Activated T-helper 1 cell treated with anti-CD3 and anti-CD28 coated beads, Interleukin-12 subunit alpha, Interleukin-12 subunit beta, Interleukin-2, Interleukin-4 antibody, amounts not matched to agents 30 ng/mL and 10 ng/mL and 1 ng/mL, durations not matched to agents 14 hours and 24 hours and 36 hours (primary cell): ENCODE data around the gene CD55. TPM values are rescaled to one million over a fixed set of nuclear protein-coding genes. Genes with fewer than 3 reads are reported as not detected.
A peak's percentile ranks its signal among the peaks of the same experiment; 100 is the strongest.

ENCODE experiments used
- DNase-seq: peaks from one replicate; pipeline ENCODE4 v3.0.0; 2021; ENCODE audit warnings: low spot score
- H3K27ac Mint-ChIP-seq: one replicate; pipeline ENCODE4 v1.8.0; 2021; ENCODE audit warnings: mild to moderate bottlenecking, mixed read lengths
- H3K27me3 Mint-ChIP-seq: one replicate; pipeline ENCODE4 v1.8.0; 2022; ENCODE audit warnings: mild to moderate bottlenecking, moderate library complexity, mixed read lengths; ENCODE audit not compliant: insufficient read depth
- H3K36me3 Mint-ChIP-seq: one replicate; pipeline ENCODE4 v1.8.0; 2021; ENCODE audit warnings: low read depth, mixed read lengths
- H3K4me1 Mint-ChIP-seq: one replicate; pipeline ENCODE4 v1.8.0; 2021; ENCODE audit warnings: low read depth, mixed read lengths
- H3K4me3 Mint-ChIP-seq: one replicate; pipeline ENCODE4 v1.8.0; 2021; ENCODE audit warnings: mild to moderate bottlenecking, moderate library complexity, mixed read lengths
- H3K9me3 Mint-ChIP-seq: one replicate; pipeline ENCODE4 v1.8.0; 2021; ENCODE audit warnings: mixed read lengths
- intact Hi-C: fragments of 100-400 bp; cut with micrococcal nuclease; formaldehyde crosslinking; loops from one replicate; pipeline ENCODE4 v1.15.1; 2024
- total RNA-seq: library from RNA; stranded (reverse); gene quantifications from 2 replicates; pipeline ENCODE4 v1.2.3, GENCODE V29; 2022

The CD55 gene
- total RNA-seq, 1 donor from 2014 or later, result 178 TPM

DNA sequence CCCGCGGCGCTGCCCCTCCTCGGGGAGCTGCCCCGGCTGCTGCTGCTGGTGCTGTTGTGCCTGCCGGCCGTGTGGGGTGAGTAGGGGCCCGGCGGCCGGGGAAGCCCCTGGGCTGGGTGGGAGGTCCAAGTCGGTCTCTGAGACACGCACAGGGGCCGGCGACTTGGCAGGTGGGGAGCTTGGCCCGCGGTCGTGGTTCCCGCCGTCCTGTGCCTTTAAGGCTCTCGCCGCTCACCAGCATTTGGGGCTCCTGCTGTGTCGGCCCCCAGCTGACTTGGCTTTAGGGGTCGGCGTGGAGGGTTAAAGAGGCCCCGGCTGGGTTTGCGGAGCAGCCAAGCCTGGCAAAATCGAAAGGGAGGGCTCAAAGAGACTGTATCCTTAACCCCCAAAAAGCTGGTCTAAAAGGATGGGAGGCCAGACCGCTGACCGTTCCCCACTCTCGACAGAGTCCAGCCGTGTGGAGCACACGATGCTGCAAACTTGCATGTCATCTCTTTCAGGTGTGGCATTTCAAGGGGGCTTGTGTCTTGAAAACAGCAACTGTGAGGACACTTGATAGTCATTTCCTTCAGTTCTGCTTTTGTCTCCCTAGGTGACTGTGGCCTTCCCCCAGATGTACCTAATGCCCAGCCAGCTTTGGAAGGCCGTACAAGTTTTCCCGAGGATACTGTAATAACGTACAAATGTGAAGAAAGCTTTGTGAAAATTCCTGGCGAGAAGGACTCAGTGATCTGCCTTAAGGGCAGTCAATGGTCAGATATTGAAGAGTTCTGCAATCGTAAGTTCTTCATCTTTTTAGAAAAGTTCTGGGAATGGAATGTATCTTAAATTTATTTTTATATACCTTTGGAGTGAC lies 540 bp downstream of the CD55 start:
- H3K27me3 Mint-ChIP-seq, result peaks cover 2% of the 10 kb centered on the region

DNA sequence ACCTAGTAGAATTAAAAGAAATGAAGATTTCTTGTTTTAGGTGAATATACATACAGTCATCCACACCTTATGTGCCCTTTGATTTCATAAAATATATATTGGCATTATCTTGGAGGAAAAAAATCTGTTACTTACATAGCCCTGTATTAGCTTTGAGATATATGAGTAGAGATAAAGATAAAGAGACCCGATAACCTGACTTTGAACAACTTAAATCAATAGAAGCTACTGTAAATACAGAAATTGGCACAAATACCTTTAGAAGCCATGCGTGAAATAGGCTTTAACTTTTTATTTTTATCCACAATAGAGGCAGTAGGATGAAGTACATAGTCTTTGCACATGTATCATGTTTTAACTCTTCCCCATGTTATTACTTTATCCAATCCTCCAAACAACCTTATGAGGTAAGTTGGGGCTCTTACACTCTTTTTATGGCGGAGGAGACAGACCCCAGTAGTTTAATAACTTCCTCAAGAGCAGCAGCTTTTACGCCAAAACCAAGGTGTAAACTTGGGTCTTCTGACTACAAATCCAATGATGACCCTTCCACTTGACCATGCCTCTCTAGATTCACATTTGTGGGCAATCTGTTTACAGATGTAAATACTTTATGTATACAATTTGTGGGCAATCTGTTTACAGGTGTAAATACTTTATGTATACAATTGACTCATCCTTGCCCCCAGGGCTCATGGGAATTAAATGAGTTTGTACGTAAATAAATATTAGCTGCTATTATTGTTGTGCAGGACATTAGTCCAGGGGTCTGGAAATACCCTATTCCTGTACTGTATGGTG lies 2.1 kb downstream of the CD55 start:
- Mint-ChIP-seq H3K4me1 (peaks cover 50% of the 10 kb centered on the region), H3K27me3 (peaks cover 2% of the 10 kb centered on the region), H3K27ac (peak overlapping the region; percentile 65), H3K9me3 (peaks cover 4% of the 10 kb centered on the region), H3K4me3 (peak overlapping the region; percentile 86), H3K36me3 (peaks cover 45% of the 10 kb centered on the region)
- DNase-seq, result no peak
- intact Hi-C loops, result loop anchor here (5.0 to 10.0 kb wide), 4 partner anchors 401 to 636 kb away; partner anchors contain the start of genes CD46 and FCMR

More for the DNA sequence above, 540 bp downstream of the CD55 start:
- peak overlapping the region; percentile 88 for H3K4me3 Mint-ChIP-seq
- intact Hi-C loops, result loop anchor here (1.0 to 10.0 kb wide), 14 partner anchors 14 to 635 kb away; partner anchors contain the start of genes CD46 and FCMR
- H3K9me3 Mint-ChIP-seq, result peaks cover 4% of the 10 kb centered on the region
- H3K36me3 Mint-ChIP-seq, result peaks cover 30% of the 10 kb centered on the region
- peaks cover 35% of the 10 kb centered on the region for H3K4me1 Mint-ChIP-seq
- no peak for DNase-seq
- peak overlapping the region; percentile 99 for H3K27ac Mint-ChIP-seq

DNA sequence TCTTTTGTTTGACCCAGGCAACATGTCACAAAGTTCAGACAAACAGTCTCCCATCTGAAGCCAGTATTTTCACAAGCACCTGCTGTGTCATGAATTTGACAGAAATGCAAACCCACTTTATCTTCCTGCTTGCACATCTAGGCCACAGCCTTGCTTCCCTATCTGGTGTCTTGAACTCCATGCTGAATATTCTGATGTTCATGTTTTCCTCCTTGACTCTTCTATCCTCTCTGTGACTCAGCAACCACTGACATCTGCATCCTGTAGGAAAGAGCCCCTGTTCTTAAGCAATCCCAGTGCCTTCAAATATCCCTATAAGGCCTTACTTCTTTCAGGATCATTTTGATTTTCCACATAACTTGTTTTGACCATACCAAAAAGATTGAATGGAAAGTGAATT lies 6.5 kb downstream of the CD55 start:
- H3K27ac Mint-ChIP-seq, result peak overlapping the region; percentile 6
- DNase-seq, result no peak
- H3K36me3 Mint-ChIP-seq, result peaks cover 68% of the 10 kb centered on the region
- peak overlapping the region; percentile 15 for H3K4me3 Mint-ChIP-seq
- intact Hi-C loops, result loop anchor here (10.0 kb wide), 1 partner anchor 427 kb away; the partner anchor contains the start of gene CD46
- H3K4me1 Mint-ChIP-seq, result peaks cover 63% of the 10 kb centered on the region
- H3K9me3 Mint-ChIP-seq, result peaks cover 1% of the 10 kb centered on the region
- no peaks in the 10 kb centered on the region for H3K27me3 Mint-ChIP-seq

DNA sequence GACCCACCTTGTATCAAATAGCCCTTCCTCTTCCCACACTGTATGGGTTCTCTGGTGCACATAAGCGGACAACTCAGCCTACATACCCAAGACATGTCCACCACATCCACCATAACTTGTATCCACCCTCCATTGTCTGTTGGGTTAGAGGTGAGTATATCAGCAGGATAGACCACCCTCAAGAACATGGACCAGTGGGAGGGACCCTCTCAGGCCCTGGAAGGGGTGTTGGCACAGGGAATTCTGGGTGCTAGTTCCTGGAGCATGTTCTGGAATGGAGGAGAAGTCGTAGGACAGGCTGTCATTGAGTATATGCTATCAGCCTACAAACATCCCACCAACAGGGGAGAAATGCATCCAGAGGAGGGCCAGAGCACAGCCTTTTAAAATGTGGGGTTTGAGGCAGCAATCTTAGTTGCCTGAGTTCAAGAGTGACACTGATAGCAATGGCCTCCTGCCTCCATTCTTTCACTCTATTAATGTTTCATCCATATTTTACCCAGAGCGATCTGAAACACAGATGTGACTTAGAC lies 7.5 kb downstream of the CD55 start:
- intact Hi-C loops, result loop anchor here (10.0 kb wide), 1 partner anchor 426 kb away; the partner anchor contains the start of gene CD46
- H3K4me1 Mint-ChIP-seq, result peaks cover 64% of the 10 kb centered on the region
- H3K4me3 Mint-ChIP-seq, result no peak overlapping the region
- no peaks in the 10 kb centered on the region for H3K27me3 Mint-ChIP-seq
- H3K27ac Mint-ChIP-seq, result no peak overlapping the region
- H3K9me3 Mint-ChIP-seq, result peaks cover 11% of the 10 kb centered on the region
- peaks cover 69% of the 10 kb centered on the region for H3K36me3 Mint-ChIP-seq
- no peak for DNase-seq

DNA sequence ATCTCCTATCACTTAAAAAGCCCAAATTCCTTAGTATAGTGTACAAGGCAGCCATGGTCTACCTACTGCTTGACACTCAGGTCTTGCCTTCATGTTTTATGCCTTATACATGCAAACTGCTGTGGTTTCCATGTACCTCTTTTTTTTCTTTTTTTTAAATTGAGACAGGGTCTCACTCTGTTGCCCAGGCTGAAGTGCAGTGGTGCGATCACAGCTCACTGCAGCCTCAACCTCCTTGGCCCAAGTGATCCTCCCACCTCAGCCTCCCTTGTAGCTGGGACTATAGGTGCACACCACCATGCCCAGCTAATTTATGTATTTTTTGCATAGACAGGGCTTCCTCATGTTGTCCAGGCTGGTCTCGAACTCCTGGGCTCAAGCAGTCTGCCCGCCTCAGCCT lies 8.0 kb downstream of the CD55 start:
- Mint-ChIP-seq H3K27ac (peak overlapping the region; percentile 9), H3K9me3 (peaks cover 16% of the 10 kb centered on the region), H3K27me3 (no peaks in the 10 kb centered on the region), H3K4me3 (no peak overlapping the region), H3K4me1 (peaks cover 65% of the 10 kb centered on the region), H3K36me3 (peaks cover 71% of the 10 kb centered on the region)
- intact Hi-C loops, result loop anchor here (10.0 kb wide), 1 partner anchor 425 kb away; the partner anchor contains the start of gene CD46
- no peak for DNase-seq

DNA sequence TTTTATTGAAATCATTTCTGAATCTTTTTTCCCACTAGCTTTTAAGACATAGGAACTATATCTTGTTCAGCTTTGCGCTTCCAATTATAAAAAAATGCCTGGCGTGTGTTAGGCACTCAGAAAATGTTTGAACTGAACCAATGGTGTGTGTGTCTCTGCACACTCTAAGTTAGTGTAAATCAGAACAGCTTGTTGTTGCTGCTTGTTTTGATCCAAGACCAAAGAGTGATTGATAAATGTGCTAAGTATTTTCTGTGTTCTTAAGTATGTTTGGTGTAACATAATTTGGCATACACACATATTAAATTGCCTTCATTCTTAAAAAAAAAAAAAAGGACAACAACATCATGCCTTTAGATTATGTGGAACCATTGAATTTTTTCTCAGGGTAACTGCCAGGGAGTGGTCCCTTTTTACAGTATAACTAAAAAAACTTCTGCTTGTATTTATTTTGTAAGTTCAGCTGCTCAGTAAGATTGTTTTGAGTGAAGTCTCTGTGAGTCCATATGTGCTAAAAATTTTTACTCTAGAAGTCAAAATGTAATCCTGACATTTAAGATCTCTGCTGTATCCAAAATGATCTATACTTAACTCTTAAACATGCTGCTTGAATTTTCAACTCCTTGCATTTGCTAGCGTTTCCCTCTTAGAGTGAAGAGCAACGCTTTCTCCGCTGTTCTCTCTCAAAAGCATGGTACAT lies 8.7 kb downstream of the CD55 start:
- Mint-ChIP-seq H3K36me3 (peaks cover 74% of the 10 kb centered on the region), H3K9me3 (peaks cover 18% of the 10 kb centered on the region), H3K27ac (no peak overlapping the region), H3K4me1 (peaks cover 72% of the 10 kb centered on the region), H3K27me3 (no peaks in the 10 kb centered on the region), H3K4me3 (no peak overlapping the region)
- intact Hi-C loops, result no loop called here
- no peak for DNase-seq

DNA sequence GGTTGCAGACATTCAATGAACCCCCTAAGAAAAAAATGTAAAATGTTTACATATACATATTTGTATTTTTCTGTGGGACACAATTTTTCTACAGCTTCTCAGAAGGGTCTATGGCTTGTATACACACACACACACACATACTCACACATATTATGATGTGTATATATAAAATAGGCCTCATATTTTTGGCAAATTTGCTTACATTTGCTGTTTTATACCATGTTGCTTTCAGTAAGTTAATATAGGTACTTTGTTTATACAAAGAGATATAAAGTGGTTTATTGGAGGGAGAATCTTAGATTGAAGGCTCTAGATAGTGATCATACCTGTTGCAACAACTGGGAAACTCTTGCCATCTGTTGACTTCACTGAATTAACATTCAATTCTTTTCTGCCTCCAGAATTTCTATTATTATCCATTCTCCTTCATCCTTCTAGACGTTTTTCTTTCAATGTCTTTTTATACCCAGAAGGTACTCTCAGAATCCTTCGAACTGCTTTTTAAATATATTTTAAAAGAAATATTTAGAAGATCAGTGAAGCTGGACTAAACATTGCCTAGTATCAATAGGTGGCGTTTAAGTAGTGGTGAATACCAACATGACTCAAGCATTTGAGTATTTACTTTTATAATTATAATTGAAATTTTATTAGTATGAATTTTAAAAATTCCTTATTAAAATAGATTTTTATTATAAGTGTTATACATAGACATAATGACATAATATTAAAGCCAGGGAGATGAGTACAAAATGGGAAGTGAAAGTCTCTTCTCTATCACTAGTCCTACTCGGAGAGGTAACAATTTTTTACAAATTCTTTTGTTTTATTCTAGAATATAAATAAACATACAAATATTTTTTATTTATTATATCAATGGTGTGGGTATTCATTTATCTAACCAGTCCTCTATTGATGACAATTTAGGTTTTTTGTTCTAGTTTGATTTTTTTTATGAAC lies 10.2 kb downstream of the CD55 start:
- Mint-ChIP-seq H3K36me3 (peaks cover 71% of the 10 kb centered on the region), H3K9me3 (peaks cover 18% of the 10 kb centered on the region), H3K4me3 (no peak overlapping the region), H3K27me3 (peaks cover 1% of the 10 kb centered on the region), H3K27ac (no peak overlapping the region), H3K4me1 (peaks cover 82% of the 10 kb centered on the region)
- no peak for DNase-seq
- intact Hi-C loops, result no loop called here

DNA sequence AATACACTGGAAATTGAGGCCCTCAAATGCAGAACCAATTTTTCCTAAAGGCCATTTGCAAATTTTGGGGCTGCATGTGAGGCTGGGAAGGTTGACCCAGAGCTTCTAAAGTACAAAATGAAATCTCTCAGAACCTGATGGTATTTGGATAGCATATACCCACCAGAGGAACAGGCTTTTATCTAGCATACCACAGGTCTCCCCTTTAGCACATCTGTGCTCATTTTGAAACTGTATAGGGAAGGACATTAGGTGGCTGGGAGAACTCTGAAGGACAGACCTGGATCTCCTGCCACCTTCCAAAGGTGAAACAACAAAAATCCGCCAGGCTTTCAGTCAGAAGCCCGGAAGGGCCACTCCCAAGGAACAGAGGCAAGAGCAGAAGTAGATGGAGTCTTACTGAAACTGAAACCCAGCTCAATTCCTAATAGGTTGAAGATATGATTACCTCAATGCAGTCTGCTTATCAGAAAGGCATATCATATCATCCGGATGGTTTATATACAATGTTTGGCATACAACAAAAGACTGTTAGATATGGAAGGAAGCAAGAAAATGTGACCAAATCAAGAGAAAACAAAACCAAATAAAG lies 11.6 kb downstream of the CD55 start:
- peaks cover 68% of the 10 kb centered on the region for H3K36me3 Mint-ChIP-seq
- DNase-seq, result no peak
- H3K4me3 Mint-ChIP-seq, result peak overlapping the region; percentile 51
- intact Hi-C loops, result no loop called here
- H3K4me1 Mint-ChIP-seq, result peaks cover 82% of the 10 kb centered on the region
- H3K27ac Mint-ChIP-seq, result peak overlapping the region; percentile 64
- H3K27me3 Mint-ChIP-seq, result peaks cover 2% of the 10 kb centered on the region
- peaks cover 18% of the 10 kb centered on the region for H3K9me3 Mint-ChIP-seq

DNA sequence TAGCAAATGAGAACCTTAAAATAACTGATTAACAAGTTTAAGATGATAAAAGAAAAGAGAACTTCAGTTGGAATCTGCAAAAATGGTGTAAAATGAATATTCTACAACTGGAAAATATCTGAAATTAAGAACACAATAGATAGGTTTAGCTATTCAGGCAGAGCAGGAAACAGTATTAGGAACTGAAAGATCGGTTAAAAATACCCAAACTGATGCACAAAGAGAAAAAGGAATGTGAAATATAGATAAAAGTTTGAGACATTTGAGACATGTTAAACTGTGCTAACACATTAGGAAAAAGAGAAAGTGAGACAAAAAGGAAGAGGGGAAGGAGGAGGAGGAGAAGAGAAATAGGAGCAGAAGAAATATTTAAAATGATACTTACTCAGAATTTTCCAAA lies 12.1 kb downstream of the CD55 start:
- Mint-ChIP-seq H3K9me3 (peaks cover 18% of the 10 kb centered on the region), H3K4me3 (peak overlapping the region; percentile 51), H3K36me3 (peaks cover 65% of the 10 kb centered on the region), H3K4me1 (peaks cover 82% of the 10 kb centered on the region), H3K27ac (peak overlapping the region; percentile 64), H3K27me3 (peaks cover 2% of the 10 kb centered on the region)
- no peak for DNase-seq
- intact Hi-C loops, result no loop called here

DNA sequence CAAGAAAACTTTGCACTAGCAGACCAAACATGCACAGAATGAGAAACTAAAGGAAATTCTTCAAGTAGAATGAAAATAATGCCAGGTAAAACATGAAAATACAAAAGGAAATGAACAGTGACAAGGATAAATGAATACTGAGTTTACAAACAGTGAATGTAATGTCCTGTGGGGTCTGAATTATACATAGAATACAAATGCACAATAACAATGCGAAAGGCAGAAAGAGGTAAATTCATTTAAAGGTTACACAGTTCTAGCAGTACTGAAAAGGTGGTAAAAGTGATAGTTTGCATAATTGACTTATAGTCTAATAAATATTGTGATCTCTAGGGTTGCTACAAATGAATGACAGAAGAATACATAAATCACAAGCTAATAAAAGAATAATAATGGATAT lies 12.9 kb downstream of the CD55 start:
- no peak for DNase-seq
- H3K27ac Mint-ChIP-seq, result peak overlapping the region; percentile 64
- H3K27me3 Mint-ChIP-seq, result peaks cover 2% of the 10 kb centered on the region
- H3K36me3 Mint-ChIP-seq, result peaks cover 61% of the 10 kb centered on the region
- intact Hi-C loops, result no loop called here
- peaks cover 77% of the 10 kb centered on the region for H3K4me1 Mint-ChIP-seq
- peak overlapping the region; percentile 62 for H3K4me3 Mint-ChIP-seq
- peaks cover 18% of the 10 kb centered on the region for H3K9me3 Mint-ChIP-seq

DNA sequence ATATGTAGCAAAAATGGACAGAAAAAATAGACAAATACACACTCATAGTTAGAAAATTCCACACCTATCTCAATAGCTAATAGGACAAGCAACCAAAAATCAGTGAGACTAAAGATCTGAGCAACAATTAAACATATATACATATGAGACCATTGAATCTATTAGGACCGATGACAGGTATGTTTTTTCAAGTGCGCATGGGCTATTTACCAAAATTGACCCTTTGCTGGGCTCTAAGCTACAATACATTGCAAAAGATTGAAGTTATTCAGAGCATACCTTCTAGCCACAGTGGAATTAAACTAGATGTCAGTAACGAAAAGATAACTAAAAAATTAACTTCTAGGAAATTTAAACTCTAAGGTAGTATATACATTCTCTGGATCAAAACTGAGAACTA lies 13.7 kb downstream of the CD55 start:
- Mint-ChIP-seq H3K27ac (peak overlapping the region; percentile 64), H3K9me3 (peaks cover 18% of the 10 kb centered on the region), H3K27me3 (peaks cover 2% of the 10 kb centered on the region), H3K36me3 (peaks cover 60% of the 10 kb centered on the region), H3K4me1 (peaks cover 69% of the 10 kb centered on the region), H3K4me3 (peak overlapping the region; percentile 62)
- DNase-seq, result no peak
- intact Hi-C loops, result loop anchor here (5.0 kb wide), 3 partner anchors 283 to 492 kb away; partner anchors contain the start of genes FCMR, PFKFB2 and YOD1
